ENCODE data around the gene TRNAU1AP.
"Not testable (repeated sequence)": the region's sequence is repeated elsewhere in the genome, so short reads cannot be mapped to it uniquely, and the experiment has no call there.

TRNAU1AP gene

DNA sequence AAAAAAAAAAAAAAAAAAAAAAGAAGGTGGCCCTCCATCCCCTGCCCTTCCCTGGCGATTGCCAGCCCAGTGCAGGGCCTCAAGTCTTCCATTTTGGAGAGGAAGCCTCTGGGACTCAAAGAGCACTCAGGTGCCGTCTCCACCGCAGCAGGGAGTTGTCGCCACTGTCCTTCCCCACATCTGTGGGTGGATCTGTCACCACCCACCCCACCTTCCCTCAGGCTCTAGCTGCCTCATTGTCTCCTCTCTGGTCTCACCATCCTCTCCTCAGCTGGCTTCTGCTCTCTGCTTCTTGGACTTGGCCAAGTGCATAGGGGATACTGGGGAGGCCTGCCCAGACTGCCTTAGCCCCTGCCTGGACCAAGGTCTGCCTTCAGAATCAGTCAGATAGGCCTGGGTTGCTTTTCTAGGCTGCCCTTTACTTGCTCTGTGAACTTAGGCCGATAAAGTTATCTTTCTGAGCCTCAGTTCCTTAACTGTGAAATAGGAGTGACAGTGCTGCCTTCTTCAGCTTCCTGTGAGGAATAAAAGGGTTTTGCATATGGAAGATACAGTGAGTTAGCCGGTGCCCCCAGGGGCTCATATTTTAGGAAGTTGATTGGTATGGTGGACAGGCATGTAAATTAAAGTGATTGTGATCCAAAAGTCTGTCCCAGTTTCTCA is 31.3 kb upstream of the TRNAU1AP start:
- no peak for DNase-seq (ENCODE audit: low read depth in 2 of 2)

- not testable (repeated sequence) for DNase-seq (ENCODE audit: low read depth in 2 of 2)
Measured at GRCh38 chr1:28522537-28522936, 30.3 kb upstream of the TRNAU1AP start.

DNA sequence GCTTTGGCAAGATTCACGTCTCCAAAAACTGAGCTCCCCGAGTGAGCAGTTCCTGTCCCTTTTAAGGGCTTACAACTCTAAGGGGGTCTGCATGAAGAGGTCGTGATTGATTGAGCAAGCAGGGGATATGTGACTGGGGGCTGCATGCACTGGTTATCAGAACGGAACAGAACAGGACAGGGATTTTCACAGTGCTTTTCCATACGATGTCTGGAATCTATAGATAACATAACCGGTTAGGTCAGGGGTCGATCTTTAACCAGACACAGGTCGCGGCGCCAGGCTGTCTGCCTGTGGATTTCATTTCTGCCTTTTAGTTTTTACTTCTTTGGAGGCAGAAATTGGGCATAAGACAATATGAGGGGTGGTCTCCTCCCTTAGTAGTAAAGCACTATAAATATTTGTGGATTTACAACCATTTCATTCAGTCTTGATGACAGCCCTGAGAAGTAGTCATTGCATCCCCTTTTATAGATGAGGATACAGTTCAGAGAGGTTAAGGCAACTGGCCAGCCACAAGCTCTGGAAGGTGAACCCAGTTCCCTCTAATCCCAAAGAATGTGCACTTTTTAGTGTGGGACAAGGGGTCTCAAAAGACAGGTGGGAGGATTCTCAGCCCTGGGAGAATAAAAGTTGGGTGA is 27.8 kb upstream of the TRNAU1AP start:
- DNase-seq (ENCODE audit: low read depth in 2 of 2), result not testable (repeated sequence)

DNA sequence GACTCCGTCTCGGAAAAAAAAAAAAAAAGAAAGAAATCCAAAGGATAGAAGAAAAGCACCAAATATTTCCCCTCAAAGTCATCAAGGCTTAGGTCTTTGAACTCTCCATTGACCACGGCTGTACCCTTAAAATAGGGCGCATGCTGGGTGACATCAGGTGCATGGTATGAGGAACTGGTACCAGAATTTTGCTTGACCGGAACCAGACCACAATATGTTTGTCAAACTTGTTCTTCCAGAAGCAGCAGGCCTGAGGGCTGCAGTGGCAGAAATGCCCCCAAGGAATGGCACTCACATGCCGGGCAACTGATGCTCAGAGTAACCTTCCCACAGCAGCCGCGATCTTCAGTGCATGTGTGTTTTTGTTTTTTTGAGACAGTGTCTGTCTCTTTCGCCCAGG is 26.0 kb upstream of the TRNAU1AP start:
- DNase-seq (ENCODE audit: low read depth in 2 of 2), result no peak

DNA sequence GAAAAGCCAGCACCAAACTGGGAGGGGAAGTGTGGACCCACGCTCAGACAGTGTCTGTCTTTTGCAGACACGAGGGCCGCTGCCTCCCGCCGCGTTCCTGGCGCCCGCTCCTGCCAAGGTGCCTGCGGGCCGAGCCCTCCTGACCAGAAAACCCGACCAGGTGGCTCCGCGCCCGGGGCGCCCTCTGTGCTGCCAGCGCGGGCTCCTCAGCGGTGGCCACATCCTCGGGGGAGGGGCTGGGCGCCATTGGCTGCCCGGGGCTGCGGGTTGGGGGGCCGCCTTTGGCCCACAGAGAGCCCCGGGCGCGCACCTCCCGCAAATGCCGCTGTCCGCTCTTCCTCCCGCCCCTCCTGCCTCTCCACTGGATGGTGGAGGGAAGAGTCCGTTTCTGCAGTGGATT is 22.4 kb upstream of the TRNAU1AP start:
- DNase-seq (ENCODE audit: low read depth in 2 of 2), result no peak

DNA sequence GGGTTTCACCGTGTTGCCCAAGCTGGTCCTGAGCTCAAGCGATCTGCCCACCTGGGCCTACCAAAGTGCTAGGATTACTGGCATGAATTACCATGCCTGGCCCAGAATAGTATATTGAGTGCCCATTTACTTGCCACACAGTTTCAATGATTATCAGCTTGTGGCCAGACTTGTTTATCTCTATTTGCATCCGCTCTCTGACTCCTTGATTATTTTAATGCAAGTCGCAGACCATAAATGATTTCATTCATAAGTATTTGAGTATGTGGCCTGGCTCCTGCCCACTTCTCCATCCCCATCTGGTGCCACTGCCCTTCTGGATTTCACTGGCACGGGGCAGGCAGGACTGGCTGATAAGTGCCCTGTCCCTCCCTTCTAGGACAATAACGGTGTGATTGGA is 18.2 kb upstream of the TRNAU1AP start:
- DNase-seq (ENCODE audit: low read depth in 2 of 2), result no peak

GRCh38 chr1:28535180-28535579 is 17.7 kb upstream of the TRNAU1AP start:
- no peak for DNase-seq (ENCODE audit: low read depth in 2 of 2)

DNA sequence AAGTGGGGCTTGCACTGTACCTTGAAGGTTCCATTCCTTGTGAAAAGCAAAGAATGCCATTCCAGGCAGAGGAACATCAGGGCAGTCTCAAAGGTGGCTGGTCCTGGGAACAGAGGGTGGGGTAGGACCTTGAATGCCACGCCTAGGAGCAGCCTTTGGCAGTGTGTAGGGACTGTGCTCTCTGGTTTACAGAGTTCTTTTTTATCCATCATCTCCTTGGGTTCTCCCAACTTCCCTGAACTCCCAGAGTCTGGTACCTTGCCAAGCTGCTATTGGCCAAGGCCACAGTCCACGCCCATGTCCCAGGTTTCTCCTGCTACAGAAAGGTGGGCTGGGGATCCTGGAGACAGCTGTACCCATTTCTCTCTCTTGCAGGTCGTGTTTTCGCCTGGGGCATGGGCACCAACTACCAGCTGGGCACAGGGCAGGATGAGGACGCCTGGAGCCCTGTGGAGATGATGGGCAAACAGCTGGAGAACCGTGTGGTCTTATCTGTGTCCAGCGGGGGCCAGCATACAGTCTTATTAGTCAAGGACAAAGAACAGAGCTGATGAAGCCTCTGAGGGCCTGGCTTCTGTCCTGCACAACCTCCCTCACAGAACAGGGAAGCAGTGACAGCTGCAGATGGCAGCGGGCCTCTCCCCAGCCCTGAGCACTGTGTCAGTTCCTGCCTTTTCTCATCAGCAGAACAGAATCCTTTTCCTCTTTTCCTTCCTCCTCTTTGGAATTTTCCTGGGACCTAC is 15.3 kb upstream of the TRNAU1AP start:
- DNase-seq (ENCODE audit: low read depth in 2 of 2), result no peak

DNA sequence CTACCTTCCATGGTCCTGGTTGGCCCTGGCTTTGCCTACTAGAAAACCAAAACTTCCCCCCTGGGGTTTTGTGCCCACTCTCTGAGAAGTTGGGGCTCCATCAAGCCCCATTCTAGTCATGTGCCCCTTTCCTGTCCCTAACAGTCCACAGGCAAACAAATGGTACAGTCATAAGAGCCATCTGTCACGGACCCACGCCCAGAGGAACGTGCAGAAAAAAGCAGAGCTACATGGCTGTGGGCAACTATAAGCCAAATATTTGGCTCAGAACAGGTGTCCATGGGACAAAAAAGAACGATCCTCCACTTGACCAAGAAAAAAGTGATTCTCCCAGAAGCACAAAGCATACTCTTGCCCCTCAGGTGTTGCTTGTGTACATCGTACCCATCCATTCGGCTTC is 14.6 kb upstream of the TRNAU1AP start:
- no peak for DNase-seq (ENCODE audit: low read depth in 2 of 2)

- DNase-seq (ENCODE audit: low read depth in 2 of 2), result no peak
Measured at GRCh38 chr1:28540651-28541050, 12.2 kb upstream of the TRNAU1AP start.

GRCh38 chr1:28541414-28542015 is 11.4 kb upstream of the TRNAU1AP start:
- DNase-seq (ENCODE audit: low read depth in 2 of 2), result not testable (repeated sequence)

DNA sequence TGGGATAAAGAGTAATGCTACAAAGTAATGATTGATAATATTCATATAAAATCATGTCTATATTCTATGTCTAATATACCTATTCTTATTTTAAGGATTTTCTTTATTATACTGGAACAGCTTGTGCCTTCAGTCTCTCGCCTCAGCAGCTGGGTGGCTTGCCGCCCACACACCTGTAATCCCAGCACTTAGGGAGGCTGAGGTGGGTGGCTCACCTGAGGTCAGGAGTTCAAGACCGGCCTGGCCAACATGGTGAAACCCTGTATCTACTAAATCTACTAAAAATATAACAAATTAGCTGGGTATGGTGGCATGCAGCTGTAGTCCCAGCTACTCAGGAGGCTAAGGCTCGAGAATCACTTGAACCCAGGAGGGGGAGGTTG is 7.6 kb upstream of the TRNAU1AP start:
- DNase-seq (ENCODE audit: low read depth in 2 of 2), result no peak

- DNase-seq (ENCODE audit: low read depth in 2 of 2), result no peak
Measured at GRCh38 chr1:28548318-28548717, 4.6 kb upstream of the TRNAU1AP start.

DNA sequence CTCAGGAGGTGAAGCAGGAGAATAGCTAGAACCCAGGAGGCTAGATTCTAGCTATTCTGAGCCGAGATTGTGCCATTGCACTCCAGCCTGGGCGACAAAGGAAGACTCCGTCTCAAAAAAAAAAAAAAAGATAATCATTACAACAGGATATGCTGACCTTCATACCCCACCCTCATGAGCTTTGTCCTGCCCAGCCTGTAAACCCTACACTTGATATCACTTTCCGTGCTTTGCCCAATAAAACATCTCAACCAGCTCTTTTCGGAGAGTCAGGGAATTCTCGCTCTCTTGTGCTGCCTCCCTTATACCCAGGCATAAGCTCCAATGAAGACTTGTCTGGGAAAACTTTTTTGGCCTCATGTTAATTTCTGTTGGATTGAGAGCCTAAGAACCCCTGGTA is 1.5 kb upstream of the TRNAU1AP start:
- no peak for DNase-seq (ENCODE audit: low read depth in 2 of 2)

GRCh38 chr1:28560886-28561285 is 8.0 kb downstream of the TRNAU1AP start:
- no peak for DNase-seq (ENCODE audit: low read depth in 2 of 2)

- no peak for DNase-seq (ENCODE audit: low read depth in 2 of 2)
Measured at GRCh38 chr1:28564310-28564709, 11.4 kb downstream of the TRNAU1AP start.

- no peak for DNase-seq (ENCODE audit: low read depth in 2 of 2)
Measured at GRCh38 chr1:28565040-28565439, 12.2 kb downstream of the TRNAU1AP start.

DNA sequence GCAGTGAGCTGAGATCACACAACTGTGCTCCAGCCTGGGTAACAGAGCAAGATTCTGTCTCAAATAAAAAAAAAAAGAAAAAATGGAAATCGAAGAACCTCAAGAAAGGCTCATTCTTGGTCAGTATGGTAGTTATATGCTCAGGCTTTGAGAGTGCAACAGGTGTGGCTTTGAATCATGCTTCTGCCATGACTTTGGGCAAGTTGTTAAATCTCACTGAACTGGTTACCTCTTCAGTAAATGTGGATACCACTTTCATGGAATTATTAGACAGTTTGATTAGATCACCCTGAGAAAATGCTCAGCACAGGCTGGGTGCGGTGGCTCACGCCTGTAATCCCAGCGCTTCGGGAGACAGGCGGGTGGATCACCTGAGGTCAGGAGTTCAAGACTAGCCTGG is 12.8 kb downstream of the TRNAU1AP start:
- DNase-seq (ENCODE audit: low read depth in 2 of 2), result no peak

DNA sequence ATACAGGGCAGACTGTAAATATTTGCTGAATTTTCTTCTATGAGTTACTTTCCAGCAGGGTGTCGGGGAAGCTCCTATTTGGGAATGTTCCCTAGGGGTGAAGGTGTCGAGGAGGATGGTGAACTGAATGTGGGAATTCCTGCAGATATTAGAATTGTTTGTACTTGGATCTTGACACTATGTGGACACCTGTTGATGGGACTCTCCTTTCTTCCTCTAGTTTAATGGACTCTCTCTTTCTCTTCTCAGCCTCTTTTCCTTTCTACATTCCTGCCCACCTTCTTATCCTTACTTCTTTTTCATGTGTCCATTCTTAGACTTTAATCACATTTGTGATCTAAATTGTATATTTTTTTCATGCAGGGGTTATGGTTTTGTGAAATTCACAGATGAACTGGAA is 14.0 kb downstream of the TRNAU1AP start:
- no peak for DNase-seq (ENCODE audit: low read depth in 2 of 2)

DNA sequence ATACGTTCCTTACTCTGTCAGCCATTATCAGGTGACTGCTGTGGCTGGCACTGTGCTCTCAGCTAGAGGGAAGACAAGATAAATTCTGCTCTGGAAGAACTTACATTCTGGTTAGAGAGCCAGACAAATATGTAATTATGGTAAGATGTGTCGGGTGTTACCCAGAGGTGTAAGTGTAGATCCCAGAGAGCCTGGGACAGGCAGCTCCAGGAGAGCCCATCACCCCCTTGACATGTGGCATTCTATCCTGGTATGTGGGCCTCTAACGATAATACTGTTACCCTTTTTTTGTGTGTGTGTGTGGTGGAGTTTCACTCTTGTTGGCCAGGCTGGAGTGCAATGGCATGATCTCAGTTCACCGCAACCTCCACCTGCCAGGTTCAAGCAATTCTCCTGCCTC is 19.0 kb downstream of the TRNAU1AP start:
- no peak for DNase-seq (ENCODE audit: low read depth in 2 of 2)

GRCh38 chr1:28572891-28573290 is 20.0 kb downstream of the TRNAU1AP start:
- DNase-seq (ENCODE audit: low read depth in 2 of 2), result not testable (repeated sequence)

GRCh38 chr1:28573564-28573963 is 20.7 kb downstream of the TRNAU1AP start:
- no peak for DNase-seq (ENCODE audit: low read depth in 2 of 2)
